PFSK-1 (cell line): ENCODE results near the gene TMEM154.

Experiments
- FOXP2 ChIP-seq: optimal IDR thresholded peaks from 2 replicates; pipeline ENCODE3; 2011; ENCODE audit warnings: borderline replicate concordance, control low read depth, inconsistent platforms; ENCODE audit not compliant: insufficient read depth; ENCODE audit errors: extremely low read length, extremely low read depth
- POLR2AphosphoS5 ChIP-seq: IDR thresholded peaks from 2 replicates; pipeline ENCODE4 v1.6.1; 2012; ENCODE audit warnings: low read depth, mild to moderate bottlenecking, control low read depth, low read length, moderate library complexity
- REST ChIP-seq, 2 experiments: IDR thresholded peaks; 2 replicates each; pipeline versions ENCODE4 v1.6.1 to v1.8.0; 2011 to 2012; ENCODE audit warnings: low read depth in 2 of 2, low read length in 2 of 2, control low read depth in 1 of 2, inconsistent platforms in 1 of 2, mild to moderate bottlenecking in 1 of 2, moderate library complexity in 1 of 2; ENCODE audit not compliant: insufficient read depth in 1 of 2
- SIN3A ChIP-seq: IDR thresholded peaks from 2 replicates; pipeline ENCODE4 v1.6.1; 2012; ENCODE audit warnings: mild to moderate bottlenecking, low read length, moderate library complexity, borderline replicate concordance; ENCODE audit not compliant: insufficient read depth
- TAF1 ChIP-seq: IDR thresholded peaks from 2 replicates; pipeline ENCODE4 v1.6.1; 2012; ENCODE audit warnings: low read length, control low read depth, borderline replicate concordance; ENCODE audit not compliant: insufficient read depth

The TMEM154 gene

GRCh38 chr4:152590179-152591031, 89.4 kb downstream of the TMEM154 start:
- TF ChIP-seq FOXP2, result no peak
- TF ChIP-seq SIN3A, result no peak
- no peak for TF ChIP-seq REST (IDR thresholded peaks at IDR 0.05; ENCODE audit: insufficient read depth in 1 of 2, low read depth in 2 of 2, low read length in 2 of 2)
- no peak for TF ChIP-seq TAF1
- TF ChIP-seq POLR2AphosphoS5, result no peak

DNA sequence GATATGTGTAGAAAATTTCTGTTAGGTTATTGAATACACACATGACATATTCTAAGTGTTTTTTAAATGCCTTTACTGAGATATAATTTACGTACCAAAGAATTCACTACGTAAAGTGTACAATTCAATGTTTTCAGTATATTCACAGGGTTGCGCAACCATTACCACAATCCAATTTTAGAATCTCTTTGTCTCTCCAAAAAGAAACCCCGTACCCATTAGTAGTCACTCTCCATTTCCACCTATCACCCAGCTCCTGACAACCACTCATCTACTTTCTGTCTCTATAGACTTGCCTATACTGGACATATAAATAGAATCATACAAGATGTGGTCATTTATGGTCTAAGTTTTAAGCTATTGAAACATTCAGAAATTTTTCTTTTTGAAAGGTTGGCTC, 90.9 kb downstream of the TMEM154 start:
- no peak for TF ChIP-seq POLR2AphosphoS5
- no peak for TF ChIP-seq TAF1
- no peak for TF ChIP-seq SIN3A
- no peak for TF ChIP-seq REST (IDR thresholded peaks at IDR 0.05; ENCODE audit: insufficient read depth in 1 of 2, low read depth in 2 of 2, low read length in 2 of 2)
- no peak for TF ChIP-seq FOXP2

DNA sequence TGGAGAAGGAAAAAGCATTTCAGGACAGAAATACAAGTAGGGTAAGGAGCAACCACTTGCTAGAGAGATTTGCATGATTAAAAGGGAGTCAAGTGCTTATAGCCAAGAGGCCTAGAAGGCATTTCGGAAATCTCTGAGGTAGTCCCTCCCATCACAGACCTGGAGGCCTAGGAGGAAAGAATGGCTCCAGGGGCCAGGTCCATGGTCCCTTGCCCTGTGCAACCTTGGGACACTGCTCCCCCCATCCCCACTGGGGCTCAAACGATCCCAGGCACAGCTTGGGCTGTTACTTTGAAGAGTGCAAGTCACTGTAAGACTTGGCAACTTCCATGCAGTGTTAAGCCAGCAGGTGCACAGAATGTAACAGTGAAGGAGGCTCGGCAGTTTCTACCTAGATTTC, 92.7 kb downstream of the TMEM154 start:
- no peak for TF ChIP-seq REST (IDR thresholded peaks at IDR 0.05; ENCODE audit: insufficient read depth in 1 of 2, low read depth in 2 of 2, low read length in 2 of 2)
- no peak for TF ChIP-seq TAF1
- TF ChIP-seq POLR2AphosphoS5, result no peak
- no peak for TF ChIP-seq FOXP2
- TF ChIP-seq SIN3A, result no peak

DNA sequence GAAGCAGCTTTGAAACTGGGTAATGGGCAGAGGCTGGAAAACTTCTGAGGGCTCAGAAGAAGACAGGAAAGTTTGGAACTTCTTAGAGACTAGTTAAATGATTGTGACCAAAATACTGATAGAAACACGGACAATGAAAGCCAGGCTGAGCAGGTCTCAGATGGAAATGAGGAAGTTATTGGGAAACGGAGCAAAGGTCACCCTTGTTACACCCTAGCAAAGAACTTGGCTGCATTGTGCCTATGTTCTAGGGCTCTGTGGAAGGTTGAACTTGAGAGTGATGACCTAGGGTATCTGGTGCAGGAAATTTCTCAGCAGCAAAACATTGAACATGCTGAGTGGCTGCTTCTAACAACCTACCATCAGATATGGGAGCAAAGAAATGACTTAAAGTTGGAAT, 93.1 kb downstream of the TMEM154 start:
- TF ChIP-seq SIN3A (no peak), TAF1 (no peak), POLR2AphosphoS5 (no peak), FOXP2 (no peak), REST (IDR thresholded peaks at IDR 0.05; ENCODE audit: insufficient read depth in 1 of 2, low read depth in 2 of 2, low read length in 2 of 2) (no peak)

DNA sequence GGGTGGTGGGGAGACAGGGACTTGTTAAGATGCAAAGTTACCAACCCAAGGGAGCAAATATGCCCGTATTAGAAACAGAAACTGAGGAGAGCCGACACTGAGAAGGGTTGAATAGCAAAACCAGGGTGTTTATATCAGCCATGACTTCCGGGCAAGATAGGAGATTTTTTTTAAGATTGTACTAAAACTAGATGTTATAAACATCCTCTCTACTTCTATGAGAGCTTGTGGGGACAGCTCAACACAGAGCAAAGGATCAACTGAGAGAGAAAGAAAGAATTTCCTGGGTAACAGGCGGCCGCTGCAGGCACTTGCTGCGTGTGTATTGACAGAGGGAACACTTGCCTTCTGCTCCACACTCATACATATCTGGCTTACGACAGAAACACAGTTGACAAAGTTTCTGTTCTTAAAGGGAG, 94.8 kb downstream of the TMEM154 start:
- TF ChIP-seq SIN3A (no peak), REST (IDR thresholded peaks at IDR 0.05; ENCODE audit: insufficient read depth in 1 of 2, low read depth in 2 of 2, low read length in 2 of 2) (no peak), POLR2AphosphoS5 (no peak), FOXP2 (no peak), TAF1 (no peak)
